ENCODE measurements around the gene ACTL6B. TPM values are rescaled to one million over a fixed set of nuclear protein-coding genes. Genes with fewer than 3 reads are reported as not detected.
A peak's percentile ranks its signal among the peaks of the same experiment; 100 is the strongest.

Gene ACTL6B
- total and polyA plus RNA-seq, 4 donors, result not detected

- Histone ChIP-seq H3K27ac (ENCODE audit: low read depth in 1 of 2, low read length in 2 of 2) (peak overlapping the region; percentile 85 to 90), H3K4me1 (ENCODE audit: control insufficient read depth in 4 of 4, insufficient read depth in 4 of 4, low read length in 3 of 4) (peaks cover 2 to 48% (median 37%) of the 10 kb centered on the region in 4 donors), H3K36me3 (ENCODE audit: control insufficient read depth in 4 of 4, insufficient read depth in 3 of 4, low read depth in 1 of 4, low read length in 3 of 4) (peaks cover 11 to 33% (median 22%) of the 10 kb centered on the region in 4 donors), H3K9me3 (ENCODE audit: control insufficient read depth in 4 of 4, low read length in 3 of 4) (no peaks in the 10 kb centered on the region), H3K9ac (ENCODE audit: low read depth in 1 of 2, low read length in 2 of 2) (peak overlapping the region in 1 of 2 donors; percentile 21), H3K4me3 (ENCODE audit: low read depth in 1 of 3, low read length in 3 of 3) (no peak overlapping the region), H3K27me3 (ENCODE audit: control insufficient read depth in 4 of 4, insufficient read depth in 4 of 4, low read length in 3 of 4) (no peaks in the 10 kb centered on the region)
- TF ChIP-seq RXRA (IDR thresholded peaks at IDR 0.05) (peak in 1 of 2 donors; percentile 31), MAX (IDR thresholded peaks at IDR 0.05) (no peak), REST (IDR thresholded peaks at IDR 0.05) (peak; percentile 64), HNF4A (conservative IDR thresholded peaks at IDR 0.05) (peak in 1 of 2 donors; percentile 63), RAD21 (IDR thresholded peaks at IDR 0.05) (peak; percentile 22 to 32), JUND (IDR thresholded peaks at IDR 0.05) (no peak), SP1 (IDR thresholded peaks at IDR 0.05) (peak; percentile 25), HNF4G (IDR thresholded peaks at IDR 0.05) (no peak)
- TF ChIP-seq, protein P1, sequence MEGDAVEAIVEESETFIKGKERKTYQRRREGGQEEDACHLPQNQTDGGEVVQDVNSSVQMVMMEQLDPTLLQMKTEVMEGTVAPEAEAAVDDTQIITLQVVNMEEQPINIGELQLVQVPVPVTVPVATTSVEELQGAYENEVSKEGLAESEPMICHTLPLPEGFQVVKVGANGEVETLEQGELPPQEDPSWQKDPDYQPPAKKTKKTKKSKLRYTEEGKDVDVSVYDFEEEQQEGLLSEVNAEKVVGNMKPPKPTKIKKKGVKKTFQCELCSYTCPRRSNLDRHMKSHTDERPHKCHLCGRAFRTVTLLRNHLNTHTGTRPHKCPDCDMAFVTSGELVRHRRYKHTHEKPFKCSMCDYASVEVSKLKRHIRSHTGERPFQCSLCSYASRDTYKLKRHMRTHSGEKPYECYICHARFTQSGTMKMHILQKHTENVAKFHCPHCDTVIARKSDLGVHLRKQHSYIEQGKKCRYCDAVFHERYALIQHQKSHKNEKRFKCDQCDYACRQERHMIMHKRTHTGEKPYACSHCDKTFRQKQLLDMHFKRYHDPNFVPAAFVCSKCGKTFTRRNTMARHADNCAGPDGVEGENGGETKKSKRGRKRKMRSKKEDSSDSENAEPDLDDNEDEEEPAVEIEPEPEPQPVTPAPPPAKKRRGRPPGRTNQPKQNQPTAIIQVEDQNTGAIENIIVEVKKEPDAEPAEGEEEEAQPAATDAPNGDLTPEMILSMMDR (IDR thresholded peaks at IDR 0.05; ENCODE audit: low read depth, low read length, missing input control), result no peak
- peak; percentile 94 for DNase-seq (ENCODE audit: low spot score)
- WGBS, result 16% methylated on average over 37 of the region's 37 CpGs
Measured at GRCh38 chr7:100626530-100627237, 29.6 kb downstream of the ACTL6B start.

DNA sequence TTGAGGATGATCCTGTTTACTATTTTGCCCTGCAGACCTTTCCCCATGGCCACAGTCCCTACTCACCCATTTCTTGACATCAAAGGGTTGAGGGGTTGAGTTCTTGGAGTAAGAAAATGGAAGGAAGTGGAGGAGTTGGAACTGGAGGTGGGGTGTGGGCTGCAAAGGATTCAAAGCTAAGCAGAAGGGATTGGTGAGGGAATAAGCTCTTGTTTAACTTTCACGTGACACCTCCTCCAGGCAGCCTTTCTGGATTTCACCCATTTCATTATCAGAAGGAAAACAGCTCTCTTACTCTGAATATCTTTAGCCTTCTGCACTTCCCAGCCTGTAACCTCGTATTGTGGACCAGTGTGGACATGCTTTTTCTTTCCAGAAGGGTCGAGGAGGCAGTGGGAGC, 30.2 kb downstream of the ACTL6B start:
- Histone ChIP-seq H3K4me1 (ENCODE audit: control insufficient read depth in 4 of 4, insufficient read depth in 4 of 4, low read length in 3 of 4) (peaks cover 2 to 52% (median 41%) of the 10 kb centered on the region in 4 donors), H3K27me3 (ENCODE audit: control insufficient read depth in 4 of 4, insufficient read depth in 4 of 4, low read length in 3 of 4) (no peaks in the 10 kb centered on the region), H3K9me3 (ENCODE audit: control insufficient read depth in 4 of 4, low read length in 3 of 4) (no peaks in the 10 kb centered on the region), H3K4me3 (ENCODE audit: low read depth in 1 of 3, low read length in 3 of 3) (no peak overlapping the region), H3K9ac (ENCODE audit: low read depth in 1 of 2, low read length in 2 of 2) (peak overlapping the region in 1 of 2 donors; percentile 21), H3K36me3 (ENCODE audit: control insufficient read depth in 4 of 4, insufficient read depth in 3 of 4, low read depth in 1 of 4, low read length in 3 of 4) (peaks cover 11 to 29% (median 20%) of the 10 kb centered on the region in 4 donors), H3K27ac (ENCODE audit: low read depth in 1 of 2, low read length in 2 of 2) (peak overlapping the region; percentile 64 to 87)
- 48% methylated on average over 3 of the region's 3 CpGs for WGBS
- no peak for TF ChIP-seq RAD21 (IDR thresholded peaks at IDR 0.05)
- no peak for DNase-seq (ENCODE audit: low spot score)

Measured in liver (tissue), 9 donors.